Brain microvascular endothelial cell (primary cell): ENCODE results near the gene ZNG1C.
"Not testable (repeated sequence)": the region's sequence is repeated elsewhere in the genome, so short reads cannot be mapped to it uniquely, and the experiment has no call there.

Source experiments
- DNase-seq: peaks from one replicate; pipeline ENCODE4 v3.0.0-alpha.2; 2020
- H3K27ac ChIP-seq: fragments of 250-450 bp; sonication (Bioruptor Pico); 2 replicates; pipeline ENCODE4 v1.5.1; 2020; ENCODE audit warnings: mild to moderate bottlenecking, moderate library complexity
- H3K27me3 ChIP-seq: fragments of 250-450 bp; sonication (Bioruptor Pico); replicated peaks from 2 replicates; pipeline ENCODE4 v1.5.1; 2020; ENCODE audit warnings: mild to moderate bottlenecking
- H3K36me3 ChIP-seq: fragments of 250-450 bp; sonication (Bioruptor Pico); replicated peaks from 2 replicates; pipeline ENCODE4 v1.5.1; 2020; ENCODE audit warnings: mild to moderate bottlenecking
- H3K4me3 ChIP-seq: 2 replicates; pipeline ENCODE4 v1.5.1; 2011; ENCODE audit warnings: low read depth, mild to moderate bottlenecking, control low read depth, low read length, moderate library complexity
- in situ Hi-C: cut with HindIII; loops from 2 replicates; pipeline ENCODE4 v1.10.0; 2017; ENCODE audit warnings: low sequenced_read_pairs, low pct_ligation_motif_present

ZNG1C gene

DNA sequence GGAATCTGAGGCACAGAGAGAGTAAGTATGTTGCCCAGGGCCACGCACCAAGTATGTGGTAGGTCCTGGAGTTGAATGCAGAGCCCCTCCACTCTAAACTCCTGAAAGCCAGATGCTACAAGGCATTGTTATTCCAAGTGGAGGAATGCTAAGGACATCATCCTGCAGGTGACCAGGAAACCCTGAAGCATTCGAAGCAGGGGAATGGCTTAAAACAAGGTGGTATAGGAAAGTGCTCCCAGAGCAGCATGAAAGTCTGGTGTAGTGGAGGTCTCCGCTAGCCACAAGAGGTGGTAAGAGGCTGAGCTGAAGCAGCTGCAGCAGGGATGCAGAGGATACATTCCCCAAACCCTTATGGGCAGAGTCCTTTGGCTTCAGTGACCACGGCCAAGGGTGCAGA is 87.3 kb downstream of the ZNG1C start:
- in situ Hi-C loops, H3K27me3 ChIP-seq, H3K36me3 ChIP-seq, DNase-seq, H3K27ac ChIP-seq, H3K4me3 ChIP-seq: not testable (repeated sequence)

DNA sequence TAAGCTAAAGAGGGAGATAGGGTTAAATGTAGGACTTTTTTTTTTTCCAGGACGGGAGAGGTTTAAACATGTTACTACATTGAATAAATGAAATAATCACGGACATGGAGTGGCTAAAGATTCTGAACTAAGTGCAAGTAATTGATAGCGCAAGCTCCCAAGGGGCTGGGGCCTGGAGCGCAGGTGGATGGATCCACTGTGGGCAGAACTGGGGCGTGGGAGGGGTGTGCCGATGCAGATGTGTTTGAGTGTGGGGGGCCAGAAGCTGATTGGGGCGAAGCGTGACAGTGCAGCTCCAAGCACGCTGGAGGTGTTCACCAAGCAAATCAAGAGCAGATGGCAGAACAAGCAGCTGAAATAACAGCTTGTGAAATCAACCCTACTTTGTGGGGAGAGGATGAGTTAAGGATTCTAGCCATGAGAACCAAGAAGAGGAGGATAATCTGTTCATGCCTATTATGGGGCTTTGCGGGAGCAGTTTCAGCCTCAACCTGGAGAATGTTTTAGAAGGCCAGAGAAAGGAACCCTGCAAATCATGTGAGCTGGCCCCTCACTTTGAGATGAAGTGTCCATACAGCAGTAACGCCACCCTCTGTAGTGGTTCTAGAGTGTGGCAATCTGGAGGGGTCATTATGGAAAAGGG is 88.9 kb downstream of the ZNG1C start:
- H3K27me3 ChIP-seq, in situ Hi-C loops, DNase-seq, H3K27ac ChIP-seq, H3K4me3 ChIP-seq, H3K36me3 ChIP-seq: not testable (repeated sequence)

DNA sequence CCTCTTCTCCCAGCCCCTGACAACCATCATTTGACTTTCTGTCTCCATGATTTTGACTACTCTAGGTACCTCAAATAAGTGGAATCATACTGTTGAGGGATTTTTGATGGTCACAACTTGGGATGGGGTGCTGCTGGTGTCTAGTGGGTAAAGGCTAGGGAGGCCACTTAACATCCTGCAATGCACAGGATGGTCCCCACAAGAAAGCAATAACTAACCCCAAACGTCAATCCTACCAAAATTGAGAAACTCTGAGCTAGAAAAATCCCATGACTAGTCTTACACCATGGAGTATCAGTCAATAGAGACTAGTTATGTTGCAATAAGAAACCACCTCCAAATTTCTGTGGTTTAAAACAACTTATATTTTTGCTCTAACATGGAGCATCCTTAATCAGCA is 90.3 kb downstream of the ZNG1C start:
- H3K27me3 ChIP-seq, H3K36me3 ChIP-seq, H3K27ac ChIP-seq, DNase-seq, in situ Hi-C loops, H3K4me3 ChIP-seq: not testable (repeated sequence)

DNA sequence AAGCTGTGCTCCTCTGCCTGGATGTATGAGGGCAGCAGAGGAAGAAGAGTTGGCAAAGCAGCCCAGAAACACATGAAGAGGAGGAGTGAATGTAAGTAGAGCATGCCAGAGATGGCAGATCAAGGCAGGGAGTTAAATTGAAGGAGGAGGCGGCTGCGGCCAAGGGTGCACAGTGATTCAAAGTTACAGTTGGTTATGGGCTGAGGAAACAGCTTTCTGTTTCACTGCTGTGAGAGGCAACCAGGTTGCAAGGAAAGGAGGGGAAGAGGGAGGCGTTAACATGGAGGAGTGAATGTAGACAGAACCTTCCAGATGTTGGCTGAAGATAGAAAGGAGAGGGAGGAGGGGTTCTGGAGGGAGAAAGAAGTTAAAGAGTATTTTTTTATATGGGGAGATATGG is 94.2 kb downstream of the ZNG1C start:
- H3K36me3 ChIP-seq, H3K27ac ChIP-seq, DNase-seq, H3K27me3 ChIP-seq, in situ Hi-C loops, H3K4me3 ChIP-seq: not testable (repeated sequence)

DNA sequence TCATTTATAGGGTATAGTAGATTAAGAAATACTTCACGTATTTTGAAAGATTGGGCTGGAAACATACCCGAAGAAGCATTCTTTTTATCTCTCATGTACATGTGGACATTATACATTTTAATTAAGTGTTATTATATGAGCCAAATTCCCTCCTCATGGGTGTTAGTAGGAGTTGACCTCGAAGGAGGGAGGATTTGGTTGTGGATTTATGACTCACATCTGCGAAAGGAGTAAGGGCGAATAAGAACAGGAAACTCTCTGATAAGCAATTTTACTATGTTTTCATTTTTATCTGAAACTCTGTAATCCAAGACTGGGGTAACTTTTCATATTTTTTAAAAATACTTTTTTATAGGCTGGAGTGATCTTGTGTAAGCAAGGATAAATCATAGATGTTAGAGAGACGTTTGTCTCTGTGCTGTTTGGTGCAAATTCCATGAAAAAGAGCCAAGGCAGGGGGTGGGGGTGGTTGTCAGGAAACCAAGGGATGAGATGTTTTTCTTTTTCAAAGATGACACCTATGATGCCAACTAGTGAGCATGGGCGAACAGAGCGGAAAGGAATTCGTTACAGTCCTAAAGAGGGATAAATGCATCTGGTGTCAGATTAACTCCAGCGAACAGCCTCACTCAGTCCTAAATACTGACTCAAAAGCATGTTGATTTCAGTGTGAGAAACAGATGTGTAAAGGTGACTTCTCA is 95.0 kb downstream of the ZNG1C start:
- in situ Hi-C loops, DNase-seq: not testable (repeated sequence)

DNA sequence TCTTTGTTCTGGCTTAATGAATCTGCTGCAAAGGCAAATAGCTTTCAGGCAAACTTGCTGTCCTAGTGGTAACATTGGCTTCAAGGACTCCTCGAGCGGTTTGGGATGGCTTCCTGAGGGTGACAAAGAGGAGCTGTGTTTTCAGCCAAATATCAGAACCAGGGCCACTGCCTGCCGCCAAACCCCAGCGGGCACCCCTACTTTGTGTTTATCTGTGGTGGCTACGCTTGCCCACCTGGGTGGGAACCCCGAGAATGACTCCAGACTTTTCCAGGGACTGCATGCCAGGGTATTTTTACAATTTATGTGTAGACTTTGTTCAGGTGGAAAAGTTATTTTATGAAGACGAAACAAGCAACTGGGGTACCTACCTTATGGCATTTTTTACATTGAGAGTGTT is 96.2 kb downstream of the ZNG1C start:
- DNase-seq, in situ Hi-C loops, H3K27ac ChIP-seq, H3K4me3 ChIP-seq, H3K27me3 ChIP-seq, H3K36me3 ChIP-seq: not testable (repeated sequence)

More for the DNA sequence above, 95.0 kb downstream of the ZNG1C start:
- H3K27me3 ChIP-seq, H3K27ac ChIP-seq, H3K36me3 ChIP-seq, H3K4me3 ChIP-seq: not testable (repeated sequence)

DNA sequence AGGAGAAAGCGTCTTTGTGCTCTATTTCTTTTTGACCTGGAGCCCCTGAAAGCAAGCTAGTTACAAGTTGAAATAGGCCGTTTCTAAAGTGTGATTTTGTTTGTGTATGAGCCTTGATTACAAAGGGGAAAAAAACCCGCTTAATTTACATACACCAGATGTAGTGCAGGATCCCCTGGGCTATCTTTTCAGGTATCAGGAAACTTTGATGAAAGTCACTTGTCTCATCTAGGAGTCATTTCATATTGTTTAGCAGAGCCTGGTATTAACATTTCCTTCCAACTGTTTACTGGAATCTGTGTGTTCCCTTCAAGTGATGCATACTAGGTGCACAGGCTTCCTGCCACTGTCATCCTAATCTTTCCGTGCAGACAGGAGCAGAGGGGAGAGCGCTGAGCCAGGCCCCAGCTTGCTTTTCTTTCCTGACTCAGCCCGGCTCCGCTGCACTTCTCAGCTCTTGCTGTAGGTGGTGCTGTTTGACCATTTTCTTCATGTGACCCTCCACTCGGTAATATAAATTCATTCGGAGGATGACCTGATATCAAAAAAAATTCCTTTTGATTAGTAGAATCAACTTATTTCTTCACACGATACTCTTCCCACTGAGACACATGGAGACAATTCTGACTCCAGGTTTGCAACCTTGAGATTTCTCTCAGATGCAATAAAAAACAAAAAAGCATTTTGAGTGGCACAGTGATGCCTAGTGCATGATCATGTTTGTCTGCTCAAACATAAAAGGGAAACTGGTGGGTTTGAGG is 100.7 kb downstream of the ZNG1C start:
- DNase-seq, in situ Hi-C loops, H3K36me3 ChIP-seq, H3K27ac ChIP-seq, H3K4me3 ChIP-seq, H3K27me3 ChIP-seq: not testable (repeated sequence)

DNA sequence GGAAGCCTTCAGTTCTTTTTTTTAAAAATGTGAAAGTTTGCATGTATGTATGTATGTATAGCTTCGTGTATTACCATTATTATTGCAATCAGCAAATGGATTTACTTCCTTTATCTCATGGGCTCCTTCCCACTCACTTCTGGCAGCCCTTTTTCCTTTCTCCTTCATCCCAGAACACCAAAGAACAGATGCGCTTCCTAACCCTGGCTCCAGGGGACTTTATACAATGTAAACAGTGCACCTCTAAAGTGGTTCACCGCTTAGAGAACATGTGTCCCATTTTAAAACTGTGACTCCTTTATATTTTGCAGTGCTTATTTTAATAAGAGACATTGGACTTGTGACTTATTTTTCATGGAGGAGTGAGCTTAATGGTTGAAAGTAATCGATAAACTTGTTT is 101.5 kb downstream of the ZNG1C start:
- H3K4me3 ChIP-seq, in situ Hi-C loops, H3K27ac ChIP-seq, DNase-seq, H3K27me3 ChIP-seq, H3K36me3 ChIP-seq: not testable (repeated sequence)

DNA sequence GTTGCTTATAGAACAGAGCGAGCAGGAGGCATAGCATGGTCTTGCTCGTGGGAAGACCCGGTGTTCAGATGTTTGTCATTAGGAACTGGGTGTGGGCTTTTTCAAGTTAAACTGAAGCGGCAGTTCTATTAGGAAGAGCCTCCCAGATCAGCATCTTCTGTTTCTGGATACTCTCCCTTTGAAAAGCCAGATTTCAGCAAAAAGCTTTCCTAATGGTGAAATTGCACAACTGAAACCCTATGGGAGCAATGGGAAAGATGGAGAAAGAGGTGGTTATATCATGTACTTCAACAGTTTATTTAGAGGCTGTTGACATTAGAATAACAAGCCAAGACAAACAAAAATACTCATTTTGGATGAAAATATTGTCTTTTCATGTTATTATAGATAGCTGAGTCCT is 102.2 kb downstream of the ZNG1C start:
- DNase-seq, in situ Hi-C loops, H3K27ac ChIP-seq: not testable (repeated sequence)

More for the DNA sequence above, 102.2 kb downstream of the ZNG1C start:
- not testable (repeated sequence) for H3K36me3 ChIP-seq, H3K4me3 ChIP-seq, H3K27me3 ChIP-seq
